ENCODE results near the gene PCYT2.

Gene PCYT2

DNA sequence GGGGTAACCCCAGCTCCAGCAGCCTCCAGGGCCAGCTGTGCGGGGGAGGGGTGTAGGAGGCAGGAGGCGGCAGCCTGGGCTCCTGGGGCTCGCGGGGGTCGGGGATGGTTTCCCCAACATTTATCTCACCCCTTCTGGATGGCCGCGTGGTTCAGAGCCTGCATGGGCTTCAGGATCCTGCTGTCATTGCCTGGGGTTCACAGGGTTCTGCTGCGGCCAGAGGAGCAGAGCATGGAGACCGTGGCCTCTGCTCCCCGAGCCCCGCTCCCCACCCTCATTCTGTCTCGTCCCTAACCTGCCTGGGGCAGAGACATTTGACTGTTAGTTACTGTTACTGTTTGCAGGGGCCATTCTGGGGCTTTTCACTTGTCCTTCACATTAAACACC lies 31.0 kb upstream of the PCYT2 start:
- no peak for DNase-seq (ENCODE audit: low read depth)

DNA sequence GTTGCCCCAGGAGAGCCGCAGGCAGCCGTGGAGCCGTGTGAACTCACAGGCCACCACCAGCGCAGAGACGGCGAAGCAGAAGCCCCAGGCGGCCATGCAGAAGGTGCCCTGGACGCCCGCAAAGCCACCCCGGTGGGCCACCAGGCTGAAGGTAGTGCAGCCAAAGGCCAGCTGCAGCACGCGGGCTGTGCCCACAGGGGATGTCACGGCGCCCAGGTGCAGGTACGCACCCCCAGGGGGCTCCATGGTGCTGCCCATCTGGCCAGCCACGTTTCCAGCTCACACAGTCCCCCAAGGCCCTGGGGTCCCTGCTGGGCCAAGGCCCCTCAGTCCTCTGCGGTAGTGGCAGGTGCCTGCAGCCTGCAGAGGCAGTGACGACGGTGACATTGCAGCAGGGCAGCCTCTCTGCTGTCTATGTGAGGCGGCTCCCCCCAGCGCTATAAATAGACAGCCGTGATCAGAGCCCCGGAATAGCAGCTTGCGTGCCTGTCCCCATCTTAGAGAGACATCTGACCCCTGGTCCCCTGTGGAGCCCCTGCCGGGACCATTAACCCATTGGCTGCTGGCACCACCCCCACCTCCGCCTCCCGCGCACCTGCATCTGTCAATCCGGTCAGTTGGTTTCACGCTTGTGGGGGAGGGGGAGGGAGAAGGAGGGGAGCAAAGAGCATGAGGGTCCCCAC lies 30.4 kb upstream of the PCYT2 start:
- DNase-seq (ENCODE audit: low read depth) = no peak

DNA sequence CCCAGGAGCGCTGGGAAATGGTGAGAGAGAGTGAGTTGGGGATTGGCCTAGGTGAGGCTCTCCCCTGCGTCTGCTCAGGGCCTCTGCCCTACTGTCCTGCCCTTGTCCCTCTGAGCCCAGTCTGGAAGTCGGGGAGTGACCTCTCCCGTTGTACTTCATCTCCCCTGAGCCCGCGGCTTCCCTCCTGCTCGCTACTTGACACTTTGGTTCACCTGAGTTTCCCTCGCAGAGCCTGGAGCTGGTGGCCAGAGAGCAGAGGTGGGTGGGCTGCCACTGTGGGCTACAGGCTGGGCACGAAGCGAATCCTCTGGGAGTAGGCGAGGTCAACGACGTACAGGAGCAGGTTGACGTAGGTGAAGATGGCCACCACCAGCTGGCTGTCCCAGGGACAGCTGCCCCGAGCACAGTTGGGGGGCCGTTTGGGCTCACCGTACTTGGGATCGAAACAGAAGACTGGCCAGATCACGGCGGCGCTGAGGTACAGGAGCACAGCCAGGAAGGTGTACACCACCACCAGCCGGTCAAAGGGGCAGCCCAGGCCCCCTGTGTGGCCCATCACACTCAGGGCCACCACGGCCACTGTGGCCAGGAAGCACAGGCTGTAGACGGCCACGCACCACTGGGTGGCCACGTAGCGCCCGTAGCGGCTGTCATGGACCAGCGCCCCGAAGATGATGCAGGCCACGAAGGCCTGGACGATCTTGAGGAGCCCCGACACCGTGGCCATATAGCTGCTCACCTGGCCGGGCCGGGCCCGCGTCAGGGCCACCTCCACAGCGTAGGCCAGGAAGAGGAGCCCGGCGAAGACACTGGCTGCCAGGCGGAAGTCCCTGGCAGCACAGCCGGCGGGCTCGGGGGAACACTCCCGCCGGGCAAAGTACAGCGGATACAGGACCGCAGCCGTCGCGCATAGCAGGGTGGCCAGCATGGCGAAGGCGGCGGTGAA lies 29.6 kb upstream of the PCYT2 start:
- no peak for DNase-seq (ENCODE audit: low read depth)

DNA sequence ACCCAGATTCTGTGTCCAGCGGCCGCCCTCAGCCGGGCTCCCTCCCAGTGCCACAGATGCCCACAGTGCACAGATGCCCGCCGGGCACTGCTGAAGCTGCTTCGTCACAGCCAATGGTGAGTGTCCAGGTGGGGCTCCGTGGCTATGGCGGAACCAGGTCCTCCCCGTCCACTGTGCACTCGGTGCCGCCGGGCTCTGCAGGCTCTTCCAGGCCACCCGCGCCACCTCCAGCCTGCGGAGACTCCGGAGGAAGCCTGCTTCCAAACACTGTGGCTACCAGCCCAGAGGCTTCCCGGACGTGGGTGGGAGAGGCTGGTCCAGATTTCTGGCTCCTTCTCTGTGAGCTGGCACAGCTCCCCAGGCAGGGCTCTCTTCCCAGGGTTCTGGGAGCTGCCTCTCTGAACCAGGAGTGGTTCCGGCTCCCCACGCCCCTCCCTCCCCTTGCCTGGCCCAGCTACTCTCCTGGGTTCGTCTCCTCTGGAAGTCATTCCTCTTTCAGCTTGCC lies 28.7 kb upstream of the PCYT2 start:
- DNase-seq (ENCODE audit: low read depth) = no peak

GRCh38 chr17:81939218-81939617 lies 28.0 kb upstream of the PCYT2 start:
- no peak for DNase-seq (ENCODE audit: low read depth)

- no peak for DNase-seq (ENCODE audit: low read depth)
Observed at GRCh38 chr17:81935709-81936084, 24.5 kb upstream of the PCYT2 start.

DNA sequence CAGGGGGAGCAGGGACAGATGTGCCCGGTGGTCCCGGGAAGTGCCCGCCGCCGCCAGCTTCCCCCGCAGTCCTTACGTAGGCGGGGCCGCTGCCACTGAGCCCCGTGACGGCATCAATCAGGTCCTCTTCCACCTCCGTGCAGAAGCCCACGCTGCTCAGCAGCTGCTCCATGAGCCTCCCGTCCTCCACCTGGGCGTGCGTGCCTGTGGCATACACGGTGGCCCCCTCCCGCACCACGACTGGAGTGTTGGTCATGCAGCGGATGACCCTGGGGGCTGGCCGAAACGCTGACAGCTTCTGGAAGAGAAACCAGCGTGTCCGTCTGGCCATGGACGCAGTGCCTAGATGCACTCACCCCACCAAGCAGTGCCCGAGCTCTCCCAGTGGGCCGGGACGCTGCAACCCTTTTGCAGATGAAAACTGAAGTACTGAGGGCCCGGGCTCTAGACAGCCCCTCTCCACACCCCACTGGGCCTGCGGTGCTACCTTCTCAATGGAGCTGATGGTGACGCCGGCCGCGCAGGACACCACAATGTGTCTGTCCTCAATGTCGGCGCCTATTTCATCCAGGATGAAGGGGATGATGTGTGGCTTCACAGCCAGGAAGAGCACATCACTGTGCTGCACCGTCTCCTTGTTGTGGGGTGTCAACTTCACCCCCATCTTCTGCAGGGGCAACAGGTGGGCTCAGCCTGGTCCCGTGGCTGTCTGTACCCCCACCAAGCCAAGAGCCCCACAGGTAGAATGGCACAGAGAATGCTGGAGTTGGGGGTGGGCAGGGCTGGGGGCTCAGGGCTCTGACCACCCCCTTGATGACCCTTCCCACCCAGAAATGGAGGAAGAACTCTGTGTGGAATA lies 23.9 kb upstream of the PCYT2 start:
- DNase-seq (ENCODE audit: low read depth) = no peak

GRCh38 chr17:81934098-81934757 lies 23.0 kb upstream of the PCYT2 start:
- no peak for DNase-seq (ENCODE audit: low read depth)

DNA sequence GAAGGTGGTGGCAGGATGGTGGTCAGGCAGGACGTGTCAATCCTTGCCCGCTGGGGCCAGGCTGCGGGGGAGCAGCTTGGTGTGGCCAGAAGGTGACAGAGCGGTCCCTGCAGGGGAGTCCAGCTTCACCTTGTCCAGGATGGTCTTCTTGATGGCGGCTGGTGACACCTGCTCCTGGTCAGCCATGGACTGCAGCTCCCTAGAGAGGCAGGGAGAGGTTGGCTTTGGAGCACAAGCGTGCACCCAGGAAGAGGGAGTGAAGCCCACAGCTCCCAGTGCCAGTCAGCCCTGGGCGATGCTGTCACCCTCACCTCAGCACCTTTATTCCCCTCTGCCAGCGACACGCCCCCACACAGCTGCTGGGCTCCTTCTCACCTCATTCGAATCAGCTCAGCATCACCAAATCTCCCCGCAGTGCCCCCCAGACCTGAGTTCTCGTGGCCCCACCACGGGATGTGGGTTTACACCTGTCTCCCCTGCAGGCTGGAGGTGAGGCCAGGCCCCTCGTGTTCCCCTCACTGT lies 22.0 kb upstream of the PCYT2 start:
- no peak for DNase-seq (ENCODE audit: low read depth)

- no peak for DNase-seq (ENCODE audit: low read depth)
Observed at GRCh38 chr17:81932333-81932983, 21.3 kb upstream of the PCYT2 start.

DNA sequence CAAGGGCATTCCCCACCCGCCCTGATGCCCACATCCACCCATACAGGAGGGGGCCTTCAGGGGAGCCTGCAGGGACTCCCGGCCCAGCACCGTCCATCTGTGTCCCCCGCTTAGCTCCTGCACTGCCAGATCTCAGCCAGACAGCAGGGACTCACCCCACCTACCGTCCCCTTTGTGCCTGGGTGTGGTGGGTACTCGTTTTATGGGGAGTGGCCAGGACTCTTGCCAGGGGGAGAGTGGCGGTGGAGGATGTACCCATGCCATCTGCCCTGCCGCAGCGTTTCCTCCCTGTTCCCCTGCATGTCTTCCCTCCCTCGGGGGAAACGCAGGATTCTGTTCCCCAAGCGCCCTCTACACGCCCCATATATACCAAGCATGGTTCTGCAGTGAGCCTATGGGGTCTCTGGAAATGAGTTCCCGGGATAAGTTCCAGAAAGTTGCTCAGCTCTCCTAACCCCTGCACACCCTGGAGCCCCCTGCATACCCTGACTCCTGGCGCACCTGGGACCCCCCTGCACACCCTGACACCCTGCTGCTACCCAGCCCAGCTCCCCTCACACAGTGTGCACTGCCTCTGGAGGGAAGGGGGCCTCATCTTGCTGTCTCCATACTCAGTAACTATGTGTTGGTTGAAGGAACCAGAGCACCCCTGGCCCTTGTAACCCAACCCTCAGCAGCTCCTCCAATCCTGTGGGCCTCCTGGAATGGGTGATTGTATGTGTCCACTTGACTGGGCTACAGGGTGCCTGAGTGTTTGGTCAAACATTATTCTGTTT lies 20.5 kb upstream of the PCYT2 start:
- no peak for DNase-seq (ENCODE audit: low read depth)

DNA sequence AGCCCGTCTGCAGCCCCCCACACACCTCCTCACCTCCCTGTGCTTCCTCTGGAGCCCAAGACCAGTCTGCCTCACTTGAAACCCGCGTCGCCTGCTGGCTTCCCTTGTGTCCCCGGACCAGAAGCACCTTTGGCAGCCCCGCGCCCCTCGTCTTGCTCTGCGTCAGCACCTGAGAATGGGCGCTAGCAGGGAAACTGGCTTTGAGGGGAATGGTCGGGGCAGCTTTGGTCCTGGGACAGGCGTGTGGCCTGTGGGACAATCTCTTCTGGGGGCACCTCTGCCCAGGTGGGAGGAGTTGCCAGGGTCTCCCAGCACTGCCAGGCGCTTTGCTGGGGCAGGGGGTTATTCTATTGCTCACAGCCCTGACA lies 20.0 kb upstream of the PCYT2 start:
- no peak for DNase-seq (ENCODE audit: low read depth)

DNA sequence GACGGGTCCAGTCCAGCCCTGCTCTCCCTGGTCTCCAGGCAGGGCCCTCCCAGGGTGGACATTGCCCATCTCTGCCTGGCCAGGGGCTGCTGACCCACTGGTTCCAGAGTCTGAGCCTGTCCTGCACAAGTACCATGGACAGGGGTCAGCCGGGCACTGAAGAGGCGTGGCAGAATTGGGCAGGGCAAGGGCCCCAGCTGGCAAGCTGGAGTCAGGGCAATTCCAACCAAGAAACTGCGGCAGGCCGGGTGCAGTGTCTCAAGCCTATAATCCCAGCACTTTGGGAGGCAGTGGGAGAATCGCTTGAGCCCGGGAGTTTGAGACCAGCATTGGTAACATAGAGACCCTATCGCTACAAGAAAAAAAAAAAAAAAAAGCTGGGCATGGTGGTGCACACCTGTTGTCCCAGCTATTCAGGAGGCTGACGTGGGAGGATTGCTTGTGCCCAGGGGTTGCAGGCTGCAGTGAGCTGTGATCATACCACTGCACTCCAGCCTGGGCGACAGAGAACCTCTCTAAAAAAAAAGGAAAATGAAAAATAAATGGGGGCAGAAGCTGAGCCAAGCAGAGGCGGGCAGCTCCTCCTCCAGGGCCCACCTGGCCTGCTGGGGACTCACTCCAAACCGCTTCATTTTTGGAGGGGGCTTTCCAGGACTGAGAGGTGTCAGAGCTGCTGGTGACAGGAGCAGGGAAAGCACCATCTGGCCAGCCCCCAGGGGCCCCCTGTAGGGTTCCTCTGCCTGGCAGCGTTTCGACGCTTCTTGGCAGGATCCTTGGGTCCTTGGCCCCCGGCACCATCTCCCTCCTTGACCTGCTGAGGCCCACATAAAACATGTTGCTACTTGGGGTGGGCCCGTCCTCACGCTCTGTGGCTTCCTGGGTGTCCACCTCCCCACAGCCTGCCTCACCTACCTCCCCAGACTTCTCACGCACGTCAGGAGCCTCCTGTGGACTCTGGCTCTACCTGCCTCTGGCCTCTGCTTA lies 19.2 kb upstream of the PCYT2 start:
- no peak for DNase-seq (ENCODE audit: low read depth)

GRCh38 chr17:81929253-81930141 lies 18.3 kb upstream of the PCYT2 start:
- DNase-seq (ENCODE audit: low read depth) = no peak

DNA sequence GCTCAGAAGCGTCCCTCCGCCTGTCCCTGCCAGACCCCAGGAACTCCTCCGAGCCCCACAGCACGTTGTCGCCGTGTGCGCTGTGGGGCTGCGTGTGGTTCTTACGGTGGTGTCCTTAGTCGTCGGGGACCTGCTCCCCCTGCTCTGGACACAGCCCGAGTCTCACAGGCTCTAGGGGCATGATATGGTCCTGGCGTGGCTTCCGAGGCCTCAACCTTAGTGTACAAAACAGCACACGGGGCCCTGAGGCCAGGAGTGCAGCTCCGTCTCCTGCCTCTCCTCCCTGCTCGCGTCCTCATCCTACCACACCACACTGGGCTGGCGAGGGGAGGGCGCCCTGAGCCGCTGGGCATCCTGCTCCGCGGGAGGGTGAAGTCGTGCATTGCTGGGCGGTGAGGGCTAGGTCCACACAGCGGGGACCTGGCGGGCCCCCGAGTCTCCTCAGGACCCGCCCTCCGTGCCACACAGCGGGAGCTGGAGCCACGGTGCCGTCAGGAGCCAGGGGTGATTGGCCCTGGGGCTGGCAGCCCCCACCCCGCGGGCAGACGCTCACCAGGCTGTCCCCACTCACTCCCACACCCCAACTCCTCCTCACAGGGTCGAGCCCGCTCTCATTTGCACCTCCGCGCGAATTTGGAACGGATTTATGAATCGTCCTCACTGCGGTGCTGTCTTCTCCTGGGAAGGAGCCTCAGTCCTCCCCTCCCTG lies 17.5 kb upstream of the PCYT2 start:
- DNase-seq (ENCODE audit: low read depth) = no peak

DNA sequence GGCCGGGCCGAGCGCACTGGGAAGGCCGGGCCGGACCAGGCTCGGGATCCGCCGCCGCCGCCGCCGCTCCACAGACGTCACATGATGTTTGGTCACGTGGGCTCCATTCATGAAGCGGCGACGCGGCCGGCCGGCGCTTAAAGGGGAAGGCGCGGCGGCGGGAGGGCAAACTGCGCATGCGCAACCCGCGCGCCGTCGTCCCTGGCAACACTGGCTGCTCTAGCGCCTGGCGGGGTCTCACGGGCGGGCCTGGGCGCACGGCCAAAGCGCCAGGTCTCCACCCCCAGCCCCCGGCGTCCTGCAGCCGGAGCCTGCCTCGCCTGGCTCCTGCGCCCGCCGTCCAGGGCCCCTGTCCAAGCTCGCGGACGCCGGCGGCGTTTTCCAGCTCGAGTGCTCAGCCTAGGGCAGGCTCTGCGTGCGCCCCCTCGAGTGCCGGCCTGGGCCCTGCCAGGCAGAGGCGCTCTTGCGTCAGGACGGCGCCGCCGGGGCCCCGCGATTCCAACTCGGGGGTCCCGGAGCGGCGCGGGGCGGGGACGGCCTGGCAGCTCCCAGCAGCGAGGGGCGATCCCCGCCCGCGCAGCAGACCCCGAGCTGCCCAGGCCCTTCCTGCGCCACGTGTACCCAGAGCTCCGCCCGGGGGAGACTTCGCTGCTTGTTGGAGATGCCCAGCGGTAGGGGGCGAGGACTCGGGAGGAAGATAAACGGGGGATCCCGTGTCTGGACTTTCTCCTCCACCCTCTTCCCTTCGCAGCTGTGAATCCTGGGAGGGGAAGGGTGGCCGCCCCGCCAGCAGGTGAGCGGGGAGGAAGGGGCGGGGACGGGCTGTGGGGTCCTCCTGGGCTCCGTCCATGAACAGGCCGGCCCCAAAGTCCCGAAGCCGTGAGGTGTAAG lies 16.7 kb upstream of the PCYT2 start, which contains the start of gene MAFG:
Gene MAFG, minus strand, starts transcription at position 83 of the 891 bp plus-strand sequence. CDS start 4,550 bp downstream, outside the sequence.
- DNase-seq (ENCODE audit: low read depth) = peak; percentile 80

Measured in T-helper 22 cell (primary cell).